GM12892 (cell line): Measurements from ENCODE around the gene SELENOP.

Experiments used
- POLR2A ChIP-seq: IDR thresholded peaks from 2 replicates; pipeline ENCODE4 v1.6.1; 2011; ENCODE audit warnings: low read depth, low read length, control low read depth
- TAF1 ChIP-seq: IDR thresholded peaks from 2 replicates; pipeline ENCODE4 v1.6.1; 2011; ENCODE audit warnings: low read depth, mild to moderate bottlenecking, control low read depth, low read length, borderline replicate concordance

- TF ChIP-seq POLR2A (no peak), TAF1 (no peak)
These were observed 12.5 kb downstream of the SELENOP start for GRCh38 chr5:42799241-42799608.
